ENCODE data around the gene GLB1L3. TPM values are rescaled to one million over a fixed set of nuclear protein-coding genes. Genes with fewer than 3 reads are reported as not detected.
A peak's percentile ranks its signal among the peaks of the same experiment; 100 is the strongest.
"Not testable (repeated sequence)": the region's sequence is repeated elsewhere in the genome, so short reads cannot be mapped to it uniquely, and the experiment has no call there.

The GLB1L3 gene
- total and polyA plus RNA-seq, 4 donors = not detected

- intact Hi-C loops (cut with DNase I) = no loop called here
Observed at GRCh38 chr11:134312807-134313206, 36.6 kb downstream of the GLB1L3 start.

GRCh38 chr11:134313379-134313778, 37.2 kb downstream of the GLB1L3 start:
- intact Hi-C loops (cut with DNase I) = no loop called here
- Histone ChIP-seq H3K9me3 (ENCODE audit: control insufficient read depth, low read length) (peaks cover 2% of the 10 kb centered on the region), H3K4me3 (ENCODE audit: low read length in 2 of 2) (no peak overlapping the region), H3K27me3 (ENCODE audit: control insufficient read depth in 1 of 2, insufficient read depth in 2 of 2, low read length in 1 of 2) (no peaks in the 10 kb centered on the region), H3K36me3 (ENCODE audit: control insufficient read depth in 1 of 2, insufficient read depth in 2 of 2, low read length in 1 of 2) (no peaks in the 10 kb centered on the region), H3K27ac (ENCODE audit: low read depth in 1 of 2, low read length in 2 of 2) (no peak overlapping the region), H3K4me1 (ENCODE audit: control insufficient read depth in 1 of 2, insufficient read depth in 2 of 2, low read length in 2 of 2) (no peaks in the 10 kb centered on the region)
- WGBS, 2 donors = 86 to 89% methylated on average over 10 of the region's 10 CpGs
- DNase-seq = no peak
- no peak for ATAC-seq (ENCODE audit: low FRiP score)

More at GRCh38 chr11:134312807-134313206, 36.6 kb downstream of the GLB1L3 start:
- H3K27me3 ChIP-seq (ENCODE audit: control insufficient read depth in 1 of 2, insufficient read depth in 2 of 2, low read length in 1 of 2) = no peaks in the 10 kb centered on the region
- H3K36me3 ChIP-seq (ENCODE audit: control insufficient read depth in 1 of 2, insufficient read depth in 2 of 2, low read length in 1 of 2) = no peaks in the 10 kb centered on the region
- no peak for DNase-seq
- WGBS, 2 donors = 74 to 83% methylated on average over 5 of the region's 5 CpGs
- H3K9me3 ChIP-seq (ENCODE audit: control insufficient read depth, low read length) = peaks cover 2% of the 10 kb centered on the region
- no peak overlapping the region for H3K4me3 ChIP-seq (ENCODE audit: low read length in 2 of 2)
- H3K27ac ChIP-seq (ENCODE audit: low read depth in 1 of 2, low read length in 2 of 2) = no peak overlapping the region
- ATAC-seq (ENCODE audit: low FRiP score) = no peak
- H3K4me1 ChIP-seq (ENCODE audit: control insufficient read depth in 1 of 2, insufficient read depth in 2 of 2, low read length in 2 of 2) = no peaks in the 10 kb centered on the region

GRCh38 chr11:134313821-134314607, 37.8 kb downstream of the GLB1L3 start:
- 78 to 82% methylated on average over 8 to 9 of the region's 9 CpGs for WGBS, 2 donors
- Histone ChIP-seq H3K27me3 (ENCODE audit: control insufficient read depth in 1 of 2, insufficient read depth in 2 of 2, low read length in 1 of 2) (no peaks in the 10 kb centered on the region), H3K4me3 (ENCODE audit: low read length in 2 of 2) (no peak overlapping the region), H3K9me3 (ENCODE audit: control insufficient read depth, low read length) (peaks cover 2% of the 10 kb centered on the region), H3K4me1 (ENCODE audit: control insufficient read depth in 1 of 2, insufficient read depth in 2 of 2, low read length in 2 of 2) (no peaks in the 10 kb centered on the region), H3K36me3 (ENCODE audit: control insufficient read depth in 1 of 2, insufficient read depth in 2 of 2, low read length in 1 of 2) (no peaks in the 10 kb centered on the region), H3K27ac (ENCODE audit: low read depth in 1 of 2, low read length in 2 of 2) (no peak overlapping the region)
- no peak for DNase-seq
- intact Hi-C loops (cut with DNase I) = no loop called here
- no peak for ATAC-seq (ENCODE audit: low FRiP score)

- intact Hi-C loops (cut with DNase I) = no loop called here
- H3K27ac ChIP-seq (ENCODE audit: low read depth in 1 of 2, low read length in 2 of 2) = no peak overlapping the region
- H3K4me1 ChIP-seq (ENCODE audit: control insufficient read depth in 1 of 2, insufficient read depth in 2 of 2, low read length in 2 of 2) = no peaks in the 10 kb centered on the region
- no peaks in the 10 kb centered on the region for H3K27me3 ChIP-seq (ENCODE audit: control insufficient read depth in 1 of 2, insufficient read depth in 2 of 2, low read length in 1 of 2)
- WGBS, 2 donors = 92 to 96% methylated on average over 3 of the region's 3 CpGs
- peaks cover 3% of the 10 kb centered on the region for H3K9me3 ChIP-seq (ENCODE audit: control insufficient read depth, low read length)
- H3K4me3 ChIP-seq (ENCODE audit: low read length in 2 of 2) = no peak overlapping the region
- DNase-seq (no peak), ATAC-seq (ENCODE audit: low FRiP score) (no peak)
- H3K36me3 ChIP-seq (ENCODE audit: control insufficient read depth in 1 of 2, insufficient read depth in 2 of 2, low read length in 1 of 2) = no peaks in the 10 kb centered on the region
Observed at GRCh38 chr11:134317103-134317502, 40.9 kb downstream of the GLB1L3 start.

- 70 to 77% methylated on average over 2 of the region's 2 CpGs for WGBS, 2 donors
- intact Hi-C loops (cut with DNase I); H3K27me3 ChIP-seq (ENCODE audit: control insufficient read depth in 1 of 2, insufficient read depth in 2 of 2, low read length in 1 of 2): not testable (repeated sequence)
Observed at GRCh38 chr11:134321373-134321772, 45.2 kb downstream of the GLB1L3 start.

GRCh38 chr11:134322553-134322952, 46.4 kb downstream of the GLB1L3 start:
- intact Hi-C loops (cut with DNase I) = no loop called here
- no peak for ATAC-seq (ENCODE audit: low FRiP score)

More at GRCh38 chr11:134321373-134321772, 45.2 kb downstream of the GLB1L3 start:
- not testable (repeated sequence) for H3K27ac ChIP-seq (ENCODE audit: low read depth in 1 of 2, low read length in 2 of 2); H3K4me1 ChIP-seq (ENCODE audit: control insufficient read depth in 1 of 2, insufficient read depth in 2 of 2, low read length in 2 of 2); DNase-seq; H3K9me3 ChIP-seq (ENCODE audit: control insufficient read depth, low read length); ATAC-seq (ENCODE audit: low FRiP score); H3K36me3 ChIP-seq (ENCODE audit: control insufficient read depth in 1 of 2, insufficient read depth in 2 of 2, low read length in 1 of 2); H3K4me3 ChIP-seq (ENCODE audit: low read length in 2 of 2)

GRCh38 chr11:134328433-134328832, 52.3 kb downstream of the GLB1L3 start:
- 94 to 100% methylated on average over 1 of the region's 1 CpG for WGBS, 2 donors

More at GRCh38 chr11:134322553-134322952, 46.4 kb downstream of the GLB1L3 start:
- Histone ChIP-seq H3K36me3 (ENCODE audit: control insufficient read depth in 1 of 2, insufficient read depth in 2 of 2, low read length in 1 of 2) (no peaks in the 10 kb centered on the region), H3K27ac (ENCODE audit: low read depth in 1 of 2, low read length in 2 of 2) (no peak overlapping the region), H3K4me3 (ENCODE audit: low read length in 2 of 2) (no peak overlapping the region), H3K4me1 (ENCODE audit: control insufficient read depth in 1 of 2, insufficient read depth in 2 of 2, low read length in 2 of 2) (no peaks in the 10 kb centered on the region), H3K9me3 (ENCODE audit: control insufficient read depth, low read length) (peaks cover 1% of the 10 kb centered on the region), H3K27me3 (ENCODE audit: control insufficient read depth in 1 of 2, insufficient read depth in 2 of 2, low read length in 1 of 2) (no peaks in the 10 kb centered on the region)
- WGBS, 2 donors = 86 to 90% methylated on average over 4 of the region's 4 CpGs
- DNase-seq = no peak

GRCh38 chr11:134330611-134331353, 54.6 kb downstream of the GLB1L3 start:
- no peaks in the 10 kb centered on the region for H3K36me3 ChIP-seq (ENCODE audit: control insufficient read depth in 1 of 2, insufficient read depth in 2 of 2, low read length in 1 of 2)
- peak overlapping the region in 1 of 2 donors; percentile 66 for H3K4me3 ChIP-seq (ENCODE audit: low read length in 2 of 2)
- H3K27me3 ChIP-seq (ENCODE audit: control insufficient read depth in 1 of 2, insufficient read depth in 2 of 2, low read length in 1 of 2) = no peaks in the 10 kb centered on the region
- DNase-seq (no peak), ATAC-seq (ENCODE audit: low FRiP score) (no peak)
- no peaks in the 10 kb centered on the region for H3K4me1 ChIP-seq (ENCODE audit: control insufficient read depth in 1 of 2, insufficient read depth in 2 of 2, low read length in 2 of 2)
- 27 to 33% methylated on average over 22 of the region's 22 CpGs for WGBS, 2 donors
- H3K27ac ChIP-seq (ENCODE audit: low read depth in 1 of 2, low read length in 2 of 2) = no peak overlapping the region
- intact Hi-C loops (cut with DNase I) = loop anchor here in 1 of 2 donors (5.0 kb wide), 1 partner anchor 78 kb away; the partner anchor contains the start of genes ACAD8 and THYN1
- no peaks in the 10 kb centered on the region for H3K9me3 ChIP-seq (ENCODE audit: control insufficient read depth, low read length)

More at GRCh38 chr11:134328433-134328832, 52.3 kb downstream of the GLB1L3 start:
- H3K27me3 ChIP-seq (ENCODE audit: control insufficient read depth in 1 of 2, insufficient read depth in 2 of 2, low read length in 1 of 2) = no peaks in the 10 kb centered on the region
- DNase-seq (no peak), ATAC-seq (ENCODE audit: low FRiP score) (no peak)
- no peaks in the 10 kb centered on the region for H3K36me3 ChIP-seq (ENCODE audit: control insufficient read depth in 1 of 2, insufficient read depth in 2 of 2, low read length in 1 of 2)
- no peak overlapping the region for H3K27ac ChIP-seq (ENCODE audit: low read depth in 1 of 2, low read length in 2 of 2)
- no peak overlapping the region for H3K4me3 ChIP-seq (ENCODE audit: low read length in 2 of 2)
- intact Hi-C loops (cut with DNase I) = no loop called here
- H3K4me1 ChIP-seq (ENCODE audit: control insufficient read depth in 1 of 2, insufficient read depth in 2 of 2, low read length in 2 of 2) = no peaks in the 10 kb centered on the region
- H3K9me3 ChIP-seq (ENCODE audit: control insufficient read depth, low read length) = no peaks in the 10 kb centered on the region
